NCI-H2029 (cell line): Measurements from ENCODE around the gene ACBD5.

Source experiments
- DNase-seq: peaks from one replicate; lab custom pipeline; 2025; lab: John Stamatoyannopoulos, UW

ACBD5 gene

DNA sequence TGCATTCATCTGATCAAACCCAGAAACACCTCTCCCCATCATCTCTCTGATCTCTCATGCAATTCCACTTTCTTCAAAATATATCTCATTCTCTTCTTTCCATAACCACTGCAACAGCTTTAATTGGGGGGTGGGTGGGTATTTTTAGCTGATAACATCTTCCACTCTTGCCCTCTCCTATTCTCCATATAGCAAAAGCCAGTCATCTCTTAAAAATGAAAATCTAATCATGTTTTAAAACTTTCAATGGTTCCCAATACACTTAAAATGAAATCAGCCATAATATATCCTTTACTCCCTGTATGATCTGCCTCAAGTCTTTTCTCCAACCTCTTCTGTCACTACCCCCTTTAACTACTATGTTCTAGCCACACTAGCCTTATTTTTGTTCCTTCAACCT lies 87.9 kb downstream of the ACBD5 start:
- DNase-seq: no peak

DNA sequence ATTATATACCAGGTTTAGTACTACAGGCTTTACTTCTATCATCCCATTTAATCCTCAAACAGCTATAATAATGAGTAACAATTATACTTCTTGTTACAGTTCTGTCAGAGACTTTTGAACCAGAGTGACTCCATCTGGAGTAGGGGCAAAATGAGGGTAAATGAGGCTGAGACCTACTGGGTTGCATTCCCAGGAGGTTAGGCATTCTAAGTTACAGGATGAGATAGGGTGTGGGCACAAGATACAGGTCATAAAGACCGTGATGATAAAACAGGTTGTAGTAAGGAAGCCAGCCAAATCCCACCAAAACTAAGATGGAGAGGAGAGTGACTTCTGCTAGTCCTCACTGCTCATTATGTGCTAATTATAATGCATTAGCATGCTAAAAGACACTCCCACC lies 90.3 kb downstream of the ACBD5 start:
- no peak for DNase-seq

DNA sequence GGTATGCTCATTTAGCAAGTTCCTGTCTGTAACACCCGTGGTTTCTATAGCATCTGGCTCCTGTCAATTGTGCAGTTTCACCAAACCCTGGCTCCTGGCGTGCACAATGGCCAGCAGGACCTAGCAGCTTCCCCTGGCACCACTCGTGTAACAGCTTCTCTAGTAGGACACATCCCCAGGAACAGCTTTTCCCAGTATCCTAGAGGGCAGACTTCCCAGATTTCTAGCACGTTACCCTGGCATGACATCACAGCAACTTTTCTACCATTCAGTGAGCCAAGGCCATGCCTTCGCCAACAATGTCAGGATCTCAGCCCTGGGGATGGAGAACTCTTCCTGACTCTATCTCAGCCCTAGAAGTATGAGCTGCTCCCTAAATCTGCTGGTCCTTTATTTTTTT lies 92.9 kb downstream of the ACBD5 start:
- no peak for DNase-seq

DNA sequence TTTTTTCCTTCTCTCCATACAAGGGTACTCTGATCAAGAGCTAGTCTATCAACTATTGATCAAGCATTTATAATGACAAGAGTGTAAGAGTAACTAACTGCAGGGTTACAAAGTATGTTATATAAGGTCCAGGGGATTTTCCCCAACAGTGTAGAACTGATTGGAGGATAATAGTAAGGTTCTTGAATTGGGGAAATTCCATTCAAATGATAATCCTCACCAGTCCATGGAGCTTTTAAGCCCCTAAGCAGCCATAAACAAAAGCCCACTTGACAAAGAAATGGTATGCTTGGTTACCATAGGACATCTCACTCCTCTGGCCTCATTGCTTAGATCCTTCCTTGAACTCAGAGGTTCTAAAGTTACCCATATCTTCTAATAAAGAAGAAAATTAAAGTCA lies 94.7 kb downstream of the ACBD5 start:
- DNase-seq: no peak
